Suprapubic skin (tissue), 4 donors: Measurements from ENCODE around the gene G6PD. TPM values are rescaled to one million over a fixed set of nuclear protein-coding genes. Genes with fewer than 3 reads are reported as not detected.

Experiments used
- DNase-seq, 2 donors: peaks; one replicate each; pipeline ENCODE4 v3.0.0-alpha.2; 2019; ENCODE audit warnings: low spot score in 2 of 2
- H3K27ac ChIP-seq: fragments of 200-600 bp; sonication (generic); one replicate; pipeline ENCODE4 v1.5.1; 2019
- H3K27me3 ChIP-seq: fragments of 200-600 bp; sonication (generic); one replicate; pipeline ENCODE4 v1.5.1; 2019
- H3K36me3 ChIP-seq: fragments of 200-600 bp; sonication (generic); one replicate; pipeline ENCODE4 v1.5.1; 2019
- H3K4me1 ChIP-seq: fragments of 200-600 bp; sonication (generic); one replicate; pipeline ENCODE4 v1.5.1; 2019
- H3K4me3 ChIP-seq: fragments of 200-600 bp; sonication (generic); one replicate; pipeline ENCODE4 v1.5.1; 2019; ENCODE audit warnings: mild to moderate bottlenecking
- H3K9me3 ChIP-seq: fragments of 200-600 bp; sonication (generic); one replicate; pipeline ENCODE4 v1.5.1; 2019
- EP300 ChIP-seq: sonication (generic); formaldehyde crosslinking; IDR thresholded peaks from one replicate; pipeline ENCODE4 v1.6.1; 2017; ENCODE audit warnings: antibody characterized with exemption
- POLR2A ChIP-seq, 2 donors: fragments of 450-650 bp; IDR thresholded peaks; one replicate each; pipeline ENCODE4 v1.6.1; 2017; ENCODE audit warnings: antibody characterized with exemption in 2 of 2, mild to moderate bottlenecking in 2 of 2, moderate library complexity in 2 of 2
- POLR2AphosphoS5 ChIP-seq, 3 donors: sonication (generic); formaldehyde crosslinking; IDR thresholded peaks; one replicate each; pipeline ENCODE4 v1.6.1; 2017; ENCODE audit warnings: antibody characterized with exemption in 3 of 3
- WGBS: methylation state at CpG from one replicate; pipeline ENCODE4 v1.1.5; 2018; 5-methylcytosine and 5-hydroxymethylcytosine counted together
- total RNA-seq, 4 donors: library from RNA; depleted of rRNA; stranded (reverse); fragments of >200 nt; gene quantifications; one replicate each; pipeline ENCODE4 v1.1.0, GENCODE V29; 2016
- TF ChIP-seq, protein P1 (sequence below), 2 donors: fragments of 200-600 bp in 1 of 2; fragments of 450-650 bp in 1 of 2; sonication (generic) in 1 of 2; IDR thresholded peaks; one replicate each; pipeline ENCODE4 v1.5.1; 2016 to 2019; ENCODE audit warnings: antibody characterized with exemption in 2 of 2, mild to moderate bottlenecking in 1 of 2, moderate library complexity in 1 of 2

The G6PD gene
- total RNA-seq, 4 donors from 2014 or later, result 22.6 to 60.4 (median 42.0) TPM

DNA sequence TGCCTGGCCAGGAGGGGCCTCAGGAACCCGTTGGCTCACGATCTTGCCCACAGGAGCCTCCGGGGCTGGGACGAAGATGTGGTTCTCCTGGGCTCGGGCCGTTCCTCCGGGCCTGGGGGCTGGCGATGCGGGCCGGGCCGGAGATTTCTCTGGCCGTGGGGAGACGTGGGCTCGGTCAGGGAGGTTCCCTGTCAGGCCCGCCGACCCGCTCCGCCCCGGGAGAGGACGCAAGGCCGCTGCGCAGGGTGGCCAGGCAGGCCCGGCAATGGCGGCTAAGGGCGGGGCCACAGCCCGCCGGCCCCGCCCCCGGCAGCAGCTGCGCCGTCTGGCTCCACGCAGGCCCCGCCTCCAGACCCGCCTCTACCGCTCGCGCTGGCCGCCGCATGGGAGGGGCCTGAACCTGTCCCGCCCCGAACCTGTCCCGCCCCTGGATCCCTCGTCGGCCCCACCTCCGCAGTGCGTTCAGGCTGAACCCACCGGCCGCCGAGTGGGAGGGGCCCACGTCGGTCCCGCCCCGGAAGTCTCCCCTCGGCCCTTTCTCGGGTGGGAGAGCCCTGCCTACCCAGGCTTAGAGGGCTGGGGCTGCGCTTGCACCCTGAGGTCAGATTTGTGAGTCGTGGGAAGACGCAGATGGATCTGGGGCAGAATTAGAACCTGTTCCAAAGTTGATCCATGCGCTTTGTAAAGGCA, 30.5 kb downstream of the G6PD start, which contains the start of gene FAM3A:
Gene FAM3A, minus strand, starts transcription at position 267 of the 690 bp plus-strand sequence. CDS start 460 bp downstream, outside the sequence.
- Histone ChIP-seq H3K36me3 (peaks cover 1% of the 10 kb centered on the region), H3K4me1 (peaks cover 16% of the 10 kb centered on the region), H3K9me3 (no peaks in the 10 kb centered on the region), H3K27me3 (no peaks in the 10 kb centered on the region), H3K4me3 (peak within 1 kb of the TSS; percentile 66), H3K27ac (peak within 1 kb of the TSS; percentile 92)
- TF ChIP-seq POLR2AphosphoS5 (IDR thresholded peaks at IDR 0.05) (peak; percentile 3 to 64 (median 14)), POLR2A (IDR thresholded peaks at IDR 0.05) (peak in 1 of 2 donors; percentile 73), EP300 (no peak)
- peak; percentile 95 to 96 for DNase-seq
- whole genome bisulfite sequencing, result 59% methylated on average over 40 of the region's 59 CpGs

DNA sequence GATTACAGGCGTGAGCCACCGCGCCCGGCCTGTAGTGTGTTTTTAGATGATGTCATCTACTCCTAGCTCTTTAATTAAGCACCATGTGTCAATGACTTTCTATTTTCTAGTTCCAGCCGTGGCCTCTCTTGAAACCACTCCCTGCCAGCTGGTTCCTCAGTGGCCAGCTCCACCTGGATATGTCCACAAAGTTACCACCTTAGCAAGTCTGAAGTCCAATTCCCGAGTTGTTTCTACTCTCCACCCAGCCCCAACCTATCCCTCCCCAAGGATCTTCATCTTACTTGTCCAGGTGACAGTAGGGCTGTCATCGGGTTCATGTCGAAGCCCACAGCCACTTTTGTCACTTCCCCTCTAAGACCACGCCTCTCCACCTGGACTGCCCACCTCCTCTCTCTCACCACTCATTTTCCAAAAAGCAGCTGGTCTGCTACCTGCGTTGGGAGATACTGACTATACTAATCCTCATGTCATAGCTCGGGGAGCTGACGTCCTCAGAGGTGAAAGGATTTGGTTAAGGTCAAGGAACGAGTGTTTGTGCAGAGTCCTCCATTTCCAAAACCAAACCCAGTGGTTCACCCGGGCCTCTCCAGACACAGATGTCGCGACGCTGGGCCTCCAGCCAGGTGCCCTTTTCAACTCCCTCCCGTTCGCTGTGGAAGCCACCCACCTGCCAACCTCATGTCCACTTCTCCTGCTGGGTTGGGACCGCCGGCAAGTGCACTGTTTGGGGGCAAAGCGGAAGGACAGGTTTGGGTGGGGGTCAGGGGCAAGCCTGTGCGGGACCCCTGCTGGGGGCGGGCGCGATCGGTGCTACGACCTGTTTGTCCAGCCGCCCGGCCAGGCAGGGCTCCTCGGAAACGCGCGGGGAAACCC, 31.3 kb downstream of the G6PD start:
- TF ChIP-seq POLR2A (IDR thresholded peaks at IDR 0.05) (no peak), POLR2AphosphoS5 (IDR thresholded peaks at IDR 0.05) (no peak), EP300 (no peak)
- TF ChIP-seq, protein P1, sequence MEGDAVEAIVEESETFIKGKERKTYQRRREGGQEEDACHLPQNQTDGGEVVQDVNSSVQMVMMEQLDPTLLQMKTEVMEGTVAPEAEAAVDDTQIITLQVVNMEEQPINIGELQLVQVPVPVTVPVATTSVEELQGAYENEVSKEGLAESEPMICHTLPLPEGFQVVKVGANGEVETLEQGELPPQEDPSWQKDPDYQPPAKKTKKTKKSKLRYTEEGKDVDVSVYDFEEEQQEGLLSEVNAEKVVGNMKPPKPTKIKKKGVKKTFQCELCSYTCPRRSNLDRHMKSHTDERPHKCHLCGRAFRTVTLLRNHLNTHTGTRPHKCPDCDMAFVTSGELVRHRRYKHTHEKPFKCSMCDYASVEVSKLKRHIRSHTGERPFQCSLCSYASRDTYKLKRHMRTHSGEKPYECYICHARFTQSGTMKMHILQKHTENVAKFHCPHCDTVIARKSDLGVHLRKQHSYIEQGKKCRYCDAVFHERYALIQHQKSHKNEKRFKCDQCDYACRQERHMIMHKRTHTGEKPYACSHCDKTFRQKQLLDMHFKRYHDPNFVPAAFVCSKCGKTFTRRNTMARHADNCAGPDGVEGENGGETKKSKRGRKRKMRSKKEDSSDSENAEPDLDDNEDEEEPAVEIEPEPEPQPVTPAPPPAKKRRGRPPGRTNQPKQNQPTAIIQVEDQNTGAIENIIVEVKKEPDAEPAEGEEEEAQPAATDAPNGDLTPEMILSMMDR (IDR thresholded peaks at IDR 0.05), result no peak
- 48% methylated on average over 15 of the region's 34 CpGs for WGBS
- no peak for DNase-seq

GRCh38 chrX:154513716-154514115, 32.9 kb downstream of the G6PD start:
- WGBS, result 82% methylated on average over 2 of the region's 2 CpGs
- Histone ChIP-seq H3K36me3 (peaks cover 5% of the 10 kb centered on the region), H3K27ac (no peak overlapping the region), H3K27me3 (no peaks in the 10 kb centered on the region), H3K4me3 (no peak overlapping the region), H3K4me1 (peaks cover 16% of the 10 kb centered on the region), H3K9me3 (no peaks in the 10 kb centered on the region)
- DNase-seq, result no peak
- TF ChIP-seq POLR2A (IDR thresholded peaks at IDR 0.05), result no peak
- TF ChIP-seq, protein P1 (IDR thresholded peaks at IDR 0.05), result no peak
- no peak for TF ChIP-seq EP300
- no peak for TF ChIP-seq POLR2AphosphoS5 (IDR thresholded peaks at IDR 0.05)

More for the DNA sequence above, 31.3 kb downstream of the G6PD start:
- Histone ChIP-seq H3K4me3 (peak overlapping the region; percentile 66), H3K4me1 (peaks cover 16% of the 10 kb centered on the region), H3K36me3 (peaks cover 5% of the 10 kb centered on the region), H3K9me3 (no peaks in the 10 kb centered on the region), H3K27ac (peak overlapping the region; percentile 92), H3K27me3 (no peaks in the 10 kb centered on the region)

- DNase-seq, result no peak
- TF ChIP-seq POLR2A (IDR thresholded peaks at IDR 0.05), result no peak
- TF ChIP-seq POLR2AphosphoS5 (IDR thresholded peaks at IDR 0.05), result no peak
- TF ChIP-seq, protein P1 (IDR thresholded peaks at IDR 0.05), result no peak
- TF ChIP-seq EP300, result no peak
- Histone ChIP-seq H3K27ac (no peak overlapping the region), H3K9me3 (no peaks in the 10 kb centered on the region), H3K27me3 (no peaks in the 10 kb centered on the region), H3K36me3 (peaks cover 5% of the 10 kb centered on the region), H3K4me1 (peaks cover 16% of the 10 kb centered on the region), H3K4me3 (no peak overlapping the region)
- WGBS, result 89% methylated on average over 16 of the region's 16 CpGs
These were observed 33.6 kb downstream of the G6PD start for GRCh38 chrX:154512879-154513553.

DNA sequence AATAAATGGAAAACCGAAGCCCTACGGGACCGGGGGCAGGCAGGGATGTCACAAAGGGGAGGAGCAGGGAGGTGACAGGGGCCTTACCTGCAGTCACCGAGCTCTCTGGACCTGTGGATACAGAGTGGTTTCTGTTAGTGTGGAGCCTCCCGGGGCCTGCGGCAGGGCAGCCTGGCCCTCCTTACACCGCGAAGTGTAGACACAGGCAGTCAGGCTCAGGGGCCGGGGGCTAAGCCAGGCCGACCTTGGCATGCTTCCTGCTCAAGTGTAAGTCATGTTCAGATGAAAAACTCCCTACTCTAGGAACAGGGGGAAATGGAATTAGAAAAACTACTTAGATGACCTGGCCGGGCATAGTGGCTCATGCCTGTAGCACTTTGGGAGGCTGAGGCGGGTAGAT, 34.9 kb downstream of the G6PD start:
- Histone ChIP-seq H3K9me3 (no peaks in the 10 kb centered on the region), H3K4me3 (no peak overlapping the region), H3K27ac (no peak overlapping the region), H3K4me1 (peaks cover 5% of the 10 kb centered on the region), H3K27me3 (no peaks in the 10 kb centered on the region), H3K36me3 (peaks cover 11% of the 10 kb centered on the region)
- no peak for DNase-seq
- WGBS, result 76% methylated on average over 12 of the region's 12 CpGs
- TF ChIP-seq, protein P1 (IDR thresholded peaks at IDR 0.05), result no peak
- TF ChIP-seq EP300, result no peak
- TF ChIP-seq POLR2A (IDR thresholded peaks at IDR 0.05), result no peak
- no peak for TF ChIP-seq POLR2AphosphoS5 (IDR thresholded peaks at IDR 0.05)
